Activated T-cell treated with anti-CD3 and anti-CD28 coated beads, Interleukin-2, amount 50 U/mL, for 1 hour (primary cell): ENCODE results near the gene HELZ.
"Not testable (repeated sequence)": the region's sequence is repeated elsewhere in the genome, so short reads cannot be mapped to it uniquely, and the experiment has no call there.

Experiments
- DNase-seq: peaks from one replicate; pipeline ENCODE4 v3.0.0-alpha.2; 2020

The HELZ gene

DNA sequence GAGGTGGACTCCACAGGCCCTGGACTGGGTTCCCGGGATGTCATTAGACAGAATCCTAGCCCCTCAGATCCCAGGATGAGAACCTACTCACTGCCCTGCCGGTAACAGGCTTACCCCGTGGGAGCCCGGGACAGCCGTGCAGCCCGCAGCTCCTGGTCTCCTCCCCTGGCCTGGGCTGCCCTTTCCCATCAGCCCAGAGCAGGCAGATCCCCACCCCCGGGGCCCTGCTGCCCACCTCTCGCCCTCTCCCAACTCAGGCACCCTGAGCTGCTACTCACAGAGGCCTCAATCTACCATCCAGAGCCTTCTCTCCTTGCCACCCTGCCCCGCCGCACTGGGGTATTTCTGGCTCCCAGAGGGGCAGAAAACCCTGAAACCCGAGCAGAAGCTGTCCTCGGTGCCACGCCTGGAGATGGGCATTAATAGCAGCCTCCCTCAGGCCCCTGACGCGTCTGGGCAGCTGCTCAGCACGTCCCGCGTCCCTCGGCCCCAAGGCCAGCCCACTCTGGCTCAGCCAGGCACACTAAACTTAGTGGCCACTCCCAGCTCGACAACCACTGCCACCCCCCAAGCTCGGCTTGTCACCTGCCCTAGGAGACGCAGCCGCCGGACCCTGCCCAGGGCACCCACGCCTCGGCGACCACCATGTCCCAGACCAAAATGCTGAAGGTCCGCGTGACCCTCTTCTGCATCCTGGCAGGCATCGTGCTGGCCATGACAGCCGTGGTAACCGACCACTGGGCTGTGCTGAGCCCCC, 200.8 kb downstream of the HELZ start, which contains the start of gene CACNG1:
TSS of gene CACNG1 (plus strand) at position 539 of the 757 bp plus-strand sequence. CDS start at position 646, 107 bp downstream.
- DNase-seq = no peak

DNA sequence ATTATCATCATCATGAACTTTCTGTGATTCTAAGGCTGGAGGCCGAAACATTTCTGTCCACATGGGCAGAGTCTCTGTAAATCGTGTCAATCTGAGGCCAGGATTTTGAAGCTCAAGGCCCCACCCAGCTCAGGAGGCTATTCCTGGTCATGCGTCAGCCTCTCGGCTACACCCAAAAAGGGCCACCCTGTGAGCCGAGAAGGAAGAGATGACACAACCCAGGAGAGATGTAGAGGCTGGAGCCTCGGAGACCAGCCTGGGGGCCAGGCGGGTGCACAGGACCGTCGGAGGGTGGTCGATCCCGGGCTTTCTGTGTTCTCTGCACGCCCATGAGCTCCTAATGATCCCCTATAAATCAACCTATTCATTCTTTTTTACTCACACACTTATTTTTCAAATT, 201.7 kb downstream of the HELZ start:
- no peak for DNase-seq

DNA sequence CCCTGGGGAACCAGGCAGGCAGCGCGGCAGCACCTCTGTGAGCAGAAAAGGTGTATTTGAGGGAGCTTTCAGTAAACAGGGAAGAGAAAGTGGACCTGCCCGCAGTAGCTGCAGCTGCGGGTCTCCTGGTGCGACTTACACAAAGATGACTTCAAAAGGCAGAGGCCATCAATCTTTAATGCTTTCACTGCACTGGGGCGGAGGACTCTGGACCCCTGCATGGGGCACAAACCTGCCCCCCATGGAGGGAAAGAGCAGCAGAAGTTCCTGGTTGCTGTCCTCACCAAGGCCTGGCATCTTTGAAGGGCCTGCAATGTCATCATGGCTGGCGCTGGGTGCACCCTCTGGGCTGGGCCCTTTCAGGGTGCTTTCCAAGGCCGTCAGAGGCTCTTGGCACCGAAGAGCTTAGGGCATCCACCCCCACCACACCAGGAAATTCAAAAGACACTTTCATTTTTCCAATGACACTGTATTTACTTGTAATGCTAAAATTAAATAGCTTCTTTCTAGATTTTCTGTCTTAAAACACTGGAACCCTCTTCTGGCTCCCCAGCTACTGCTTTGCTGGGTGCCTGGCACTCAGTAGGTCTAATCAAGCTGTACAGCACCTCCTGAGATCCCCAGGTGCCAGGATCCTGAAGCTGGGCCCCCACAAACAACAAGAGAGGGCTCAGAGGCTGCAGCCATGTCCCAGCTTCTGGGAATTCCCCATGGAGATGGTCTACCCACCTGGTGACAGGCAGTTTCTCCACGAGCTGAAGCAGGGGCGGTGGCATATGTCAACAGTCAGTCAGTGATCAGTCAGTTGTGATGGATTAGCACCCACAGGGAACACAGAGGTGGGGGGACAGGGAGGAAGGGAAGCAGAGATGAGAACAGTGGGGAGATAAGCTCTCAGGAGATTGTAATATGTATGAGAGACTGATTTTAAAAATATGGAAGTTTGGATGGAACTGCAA, 202.8 kb downstream of the HELZ start:
- no peak for DNase-seq

DNA sequence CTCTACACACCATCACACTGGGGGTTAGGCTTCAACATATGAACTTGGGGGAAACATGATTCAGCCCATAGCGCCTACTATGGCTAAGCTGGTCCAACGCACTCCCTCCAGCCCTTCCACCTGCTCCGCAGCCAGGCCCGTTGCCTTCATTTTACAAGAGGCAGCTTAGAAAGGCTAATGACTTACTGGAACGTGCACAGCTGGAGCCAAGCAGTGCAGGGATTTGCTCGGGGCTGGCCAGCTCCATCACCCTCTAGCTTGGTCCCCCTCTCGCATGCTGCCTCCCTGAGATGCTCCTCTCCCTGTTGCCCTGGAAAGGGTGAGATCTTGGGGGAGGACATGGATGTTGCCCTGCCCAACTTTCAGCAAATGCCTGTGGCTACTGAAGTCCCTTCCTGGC, 203.5 kb downstream of the HELZ start:
- DNase-seq = no peak

DNA sequence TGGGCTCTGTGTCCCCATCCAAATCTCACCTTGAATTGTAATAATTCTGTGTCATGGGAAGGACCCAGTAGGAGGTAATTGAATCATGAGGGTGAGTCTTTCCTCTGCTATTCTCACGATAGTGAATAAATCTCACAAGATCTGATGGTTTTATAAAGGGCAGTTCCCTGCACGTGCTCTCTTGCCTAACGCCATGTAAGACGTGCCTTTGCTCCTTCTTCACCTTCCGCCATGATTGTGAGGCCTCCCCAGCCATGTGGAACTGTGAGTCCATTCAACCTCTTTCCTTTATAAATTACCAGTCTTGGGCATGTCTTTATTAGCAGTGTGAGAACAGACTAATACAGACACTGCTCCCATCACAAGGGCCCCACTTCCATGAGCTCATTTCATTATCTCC, 203.9 kb downstream of the HELZ start:
- DNase-seq = not testable (repeated sequence)

DNA sequence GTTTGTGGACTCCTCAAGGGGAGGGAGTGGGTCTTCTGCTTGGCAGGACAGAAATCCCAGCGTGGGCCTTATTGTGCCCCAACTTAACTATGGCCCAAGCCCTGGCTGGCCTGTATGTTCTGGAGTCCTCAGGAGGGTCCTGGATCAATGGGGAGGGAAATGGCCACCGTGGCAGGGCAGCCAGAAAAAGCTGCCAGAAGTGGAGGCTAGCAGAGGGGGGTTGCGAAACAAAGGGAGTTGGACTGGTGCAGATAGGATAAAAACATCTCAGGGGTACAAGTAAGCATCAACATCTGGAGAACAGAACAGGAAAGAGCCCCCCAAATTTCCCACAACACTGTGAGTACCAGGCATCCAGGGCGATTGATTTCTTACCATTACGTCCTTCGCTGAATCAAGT, 204.3 kb downstream of the HELZ start:
- no peak for DNase-seq

DNA sequence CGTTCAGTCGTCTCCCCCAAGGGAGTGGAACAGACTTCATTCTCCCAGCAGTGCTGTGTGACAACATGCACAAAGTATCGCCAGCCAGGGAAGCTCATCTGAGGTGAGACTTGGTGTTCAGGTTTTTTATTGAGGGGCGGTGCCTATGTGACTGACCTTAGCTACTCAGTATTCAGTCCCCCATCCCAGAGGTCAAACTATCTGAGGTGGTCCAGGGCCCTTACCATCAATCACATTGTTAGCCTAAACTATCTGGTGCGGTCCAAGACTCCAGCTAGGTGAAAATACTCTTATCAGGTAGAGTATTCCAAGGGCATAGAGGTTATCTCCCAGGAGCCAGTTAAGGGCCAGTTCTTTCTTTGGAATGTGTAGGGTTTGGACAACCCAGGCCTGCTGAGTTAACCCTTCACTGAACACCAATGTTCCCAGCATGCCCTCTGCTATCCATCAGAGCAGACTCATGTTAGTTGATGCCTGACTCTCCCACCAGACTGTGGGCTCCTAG, 206.1 kb downstream of the HELZ start:
- no peak for DNase-seq

DNA sequence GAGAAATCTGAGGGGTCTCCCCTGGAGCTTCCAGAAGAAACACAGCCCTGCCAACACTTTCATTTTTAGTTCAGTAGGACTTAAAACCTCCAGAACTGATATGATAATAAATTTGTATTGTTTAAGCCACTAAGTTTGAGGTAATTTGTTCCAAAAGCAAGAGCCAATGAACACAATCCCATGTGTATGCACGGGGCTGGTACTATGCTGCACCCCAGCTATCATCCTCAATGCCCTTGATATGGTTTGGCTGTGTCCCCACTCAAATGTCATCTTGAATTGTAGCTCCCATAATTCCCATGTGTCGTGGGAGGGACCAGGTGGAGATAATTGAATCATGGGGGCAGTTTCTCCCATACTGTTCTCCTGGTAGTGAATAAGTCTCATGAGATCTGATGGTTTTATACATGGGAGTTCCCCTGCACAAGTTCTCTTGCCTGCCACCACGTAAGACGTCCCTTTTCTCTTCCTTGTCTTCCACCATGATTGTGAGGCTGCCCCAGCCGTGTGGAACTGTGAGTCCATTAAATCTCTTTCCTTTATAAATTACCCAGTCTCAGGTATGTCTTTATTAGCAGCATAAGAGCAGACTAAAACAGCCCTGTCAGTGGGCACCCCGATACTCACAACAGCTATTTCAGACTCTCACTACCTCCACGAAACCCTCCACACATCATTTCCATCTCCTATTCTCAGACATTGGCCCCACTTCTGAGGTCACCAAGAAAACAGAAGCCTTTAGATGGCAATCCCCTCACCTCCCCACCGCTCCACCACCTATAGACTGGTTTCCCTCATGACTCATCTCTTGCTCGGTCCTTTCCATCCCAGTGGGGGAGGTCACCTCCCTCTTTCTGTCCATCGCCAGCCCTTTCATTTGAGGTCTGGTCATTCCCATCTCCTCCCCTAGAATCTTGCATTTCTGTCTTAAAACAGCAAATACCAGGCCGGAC, 209.6 kb downstream of the HELZ start:
- DNase-seq = no peak

DNA sequence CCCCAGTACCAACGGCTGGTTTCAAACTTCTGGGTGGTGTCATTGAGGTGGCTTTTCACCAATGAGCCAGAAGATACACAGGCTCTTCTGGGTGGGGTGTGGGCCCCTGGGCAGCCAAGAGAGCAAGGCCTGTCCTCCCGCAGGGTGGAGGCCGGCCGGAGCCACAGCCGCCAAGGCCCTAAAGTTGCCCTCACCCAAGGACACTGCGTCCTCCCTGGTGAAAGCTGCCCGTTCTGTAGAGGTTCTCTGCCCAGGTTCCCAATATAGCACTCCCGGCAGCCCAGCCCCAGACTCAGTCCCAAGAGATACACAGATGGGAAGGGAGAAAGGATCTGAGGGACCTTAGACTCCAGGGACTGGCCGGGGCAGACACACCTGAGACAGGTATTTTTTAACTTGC, 211.4 kb downstream of the HELZ start:
- no peak for DNase-seq

DNA sequence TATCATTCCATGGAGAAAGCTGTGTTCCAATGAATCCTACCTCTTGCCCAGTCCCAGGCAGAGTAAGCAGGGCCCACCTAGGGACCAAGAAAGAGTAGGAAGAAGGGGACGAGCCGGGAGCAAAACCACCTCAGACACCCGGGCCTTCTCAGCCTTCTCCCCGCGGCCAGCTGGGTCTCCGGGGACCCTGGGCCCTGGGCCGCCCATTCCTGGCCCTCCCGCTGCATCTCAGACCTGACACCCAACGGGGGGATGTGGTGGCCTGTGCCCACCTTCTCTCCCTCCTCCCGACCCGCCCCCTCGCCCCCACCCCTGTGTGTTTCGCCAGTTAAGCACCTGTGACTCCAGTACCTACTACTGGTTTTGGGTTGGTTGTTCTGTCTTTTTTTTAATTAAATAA, 212.0 kb downstream of the HELZ start:
- no peak for DNase-seq

DNA sequence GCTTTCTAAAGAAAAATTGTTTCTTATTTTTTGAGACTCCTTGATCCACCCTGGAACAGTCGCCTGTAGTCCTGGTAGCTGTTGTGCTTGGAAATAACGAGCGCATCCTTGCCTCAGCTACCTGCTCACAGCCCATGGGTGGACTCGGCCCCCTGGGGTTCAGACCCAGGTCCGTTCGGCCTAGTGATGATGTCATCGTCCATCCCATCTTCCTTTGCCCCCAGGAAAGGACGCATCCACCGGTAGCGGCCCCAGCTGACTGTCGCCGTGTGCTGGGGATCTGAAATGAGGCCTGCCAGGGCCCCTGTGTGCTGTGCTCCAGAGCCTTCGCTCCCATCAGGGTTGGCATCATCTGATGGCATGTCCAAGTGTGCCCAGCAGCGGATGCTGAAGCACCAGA, 212.6 kb downstream of the HELZ start:
- no peak for DNase-seq

DNA sequence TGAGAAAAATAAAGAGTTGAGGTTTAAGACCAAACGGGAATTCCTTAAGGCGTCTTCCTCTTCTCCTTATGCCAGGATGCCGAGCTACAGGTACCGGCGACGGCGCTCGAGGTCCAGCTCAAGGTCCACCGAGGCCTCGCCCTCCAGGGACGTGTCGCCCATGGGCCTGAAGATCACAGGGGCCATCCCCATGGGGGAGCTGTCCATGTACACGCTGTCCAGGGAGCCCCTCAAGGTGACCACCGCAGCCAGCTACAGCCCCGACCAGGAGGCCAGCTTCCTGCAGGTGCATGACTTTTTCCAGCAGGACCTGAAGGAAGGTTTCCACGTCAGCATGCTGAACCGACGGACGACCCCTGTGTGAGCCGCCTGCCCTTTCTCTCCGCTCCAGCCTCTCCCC, 214.4 kb downstream of the HELZ start:
- no peak for DNase-seq

DNA sequence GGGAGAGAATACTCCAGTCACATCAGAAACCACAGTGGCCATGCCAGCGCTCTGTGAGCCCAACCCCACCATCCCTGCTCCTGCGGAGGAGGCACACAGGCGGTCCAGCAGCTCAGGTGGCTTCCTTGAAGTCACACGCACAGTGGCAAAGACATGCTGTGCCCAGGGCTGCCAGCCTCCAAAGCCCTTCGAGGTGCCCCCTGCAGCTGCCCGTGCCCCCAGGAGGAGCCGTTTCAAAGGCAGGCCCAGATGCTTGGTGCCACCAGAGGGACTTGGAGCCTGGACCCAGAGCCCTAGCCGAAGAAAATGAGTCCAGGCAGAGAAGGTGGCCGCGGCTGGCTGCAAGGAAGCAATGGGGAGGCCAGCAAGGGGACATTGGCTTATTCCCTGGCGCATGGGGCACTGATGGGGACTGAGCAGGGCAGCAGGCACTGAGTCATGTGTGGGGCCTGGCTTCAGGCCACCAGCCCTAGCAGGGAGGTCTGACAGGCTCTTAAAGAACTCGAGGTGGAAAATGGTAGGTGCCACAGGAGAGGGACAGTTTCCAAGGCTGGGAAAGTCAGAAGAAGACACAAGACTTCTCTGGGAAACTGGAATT, 217.9 kb downstream of the HELZ start:
- DNase-seq = no peak

DNA sequence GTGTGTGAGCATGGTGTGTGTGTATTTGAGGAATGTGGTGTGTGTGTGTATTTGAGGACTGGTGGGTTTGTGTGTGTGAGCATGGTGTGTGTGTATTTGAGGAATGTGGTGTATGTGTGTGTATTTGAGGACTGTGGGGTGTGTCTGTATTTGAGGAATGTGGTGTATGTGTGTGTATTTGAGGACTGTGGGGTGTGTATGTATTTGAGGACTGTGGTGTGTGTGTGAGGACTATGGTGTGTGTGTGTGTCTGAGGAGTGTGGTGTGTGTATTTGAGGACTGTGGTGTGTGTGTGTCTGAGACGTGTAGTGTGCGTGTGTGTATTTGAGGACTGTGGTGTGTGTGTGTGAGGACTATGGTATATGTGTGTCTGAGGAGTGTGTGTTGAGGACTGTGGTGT, 218.7 kb downstream of the HELZ start:
- DNase-seq = no peak

DNA sequence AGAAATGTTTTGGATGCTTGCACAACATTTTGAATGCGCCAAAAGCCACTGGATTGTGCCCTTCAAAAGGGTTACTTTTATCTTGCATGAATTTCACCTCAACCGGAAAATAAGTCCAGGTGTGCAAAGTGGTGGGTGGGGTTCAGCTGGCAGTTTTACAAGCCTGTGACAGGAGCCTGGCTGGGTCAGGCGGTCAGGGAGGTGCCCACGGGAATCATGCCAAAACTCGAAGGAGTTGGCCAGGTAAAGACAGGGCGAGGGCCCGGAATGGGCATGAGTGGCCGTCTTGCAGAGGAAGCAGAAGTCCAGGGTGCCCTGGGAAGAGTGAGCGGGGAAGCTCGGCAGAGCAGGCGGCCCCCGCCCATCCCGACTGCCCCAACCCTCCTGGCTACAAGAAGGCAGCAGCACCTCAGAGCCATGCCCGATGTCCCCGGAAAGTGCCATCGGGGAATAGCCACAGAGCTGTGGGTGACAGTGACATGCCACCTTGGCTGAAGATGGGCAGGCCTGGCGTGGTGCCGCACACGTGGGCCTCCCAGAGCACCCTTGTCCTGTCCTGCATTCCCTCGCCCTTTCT, 219.7 kb downstream of the HELZ start:
- DNase-seq = no peak

DNA sequence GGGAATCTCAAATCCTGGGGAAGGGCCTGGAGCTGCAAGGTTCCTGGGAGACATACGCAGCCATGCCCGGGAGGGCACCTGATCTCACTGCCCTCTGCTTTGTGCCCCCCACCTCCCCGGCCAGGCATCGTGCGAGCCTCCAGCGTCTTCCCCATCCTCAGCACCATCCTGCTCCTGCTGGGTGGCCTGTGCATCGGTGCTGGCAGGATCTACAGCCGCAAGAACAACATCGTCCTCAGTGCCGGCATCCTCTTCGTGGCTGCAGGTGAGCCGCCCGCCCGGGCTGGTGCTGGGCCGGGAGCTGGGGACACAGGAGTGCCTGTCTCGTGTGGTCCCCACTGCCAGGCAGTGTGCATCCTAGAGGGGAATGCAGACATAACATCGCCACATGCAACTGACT, 220.3 kb downstream of the HELZ start:
- DNase-seq = no peak

DNA sequence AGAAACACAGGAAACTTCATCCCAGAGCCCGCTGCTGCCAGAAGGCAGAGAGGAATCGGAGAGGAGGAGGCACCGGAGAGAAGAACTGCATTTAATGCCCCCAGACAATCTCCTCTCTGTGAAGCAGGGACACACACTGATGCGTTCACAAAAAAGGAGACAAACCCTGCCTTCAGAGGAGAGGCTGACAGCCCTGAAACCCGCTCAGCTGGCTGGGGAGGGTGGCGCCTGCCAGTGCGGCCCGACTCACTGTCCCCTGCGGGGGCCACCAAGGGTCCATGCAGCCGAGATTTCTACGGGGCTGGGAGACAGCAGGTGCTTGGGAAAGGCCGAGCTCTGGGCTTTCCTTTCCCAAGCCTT, 222.6 kb downstream of the HELZ start:
- DNase-seq = no peak

DNA sequence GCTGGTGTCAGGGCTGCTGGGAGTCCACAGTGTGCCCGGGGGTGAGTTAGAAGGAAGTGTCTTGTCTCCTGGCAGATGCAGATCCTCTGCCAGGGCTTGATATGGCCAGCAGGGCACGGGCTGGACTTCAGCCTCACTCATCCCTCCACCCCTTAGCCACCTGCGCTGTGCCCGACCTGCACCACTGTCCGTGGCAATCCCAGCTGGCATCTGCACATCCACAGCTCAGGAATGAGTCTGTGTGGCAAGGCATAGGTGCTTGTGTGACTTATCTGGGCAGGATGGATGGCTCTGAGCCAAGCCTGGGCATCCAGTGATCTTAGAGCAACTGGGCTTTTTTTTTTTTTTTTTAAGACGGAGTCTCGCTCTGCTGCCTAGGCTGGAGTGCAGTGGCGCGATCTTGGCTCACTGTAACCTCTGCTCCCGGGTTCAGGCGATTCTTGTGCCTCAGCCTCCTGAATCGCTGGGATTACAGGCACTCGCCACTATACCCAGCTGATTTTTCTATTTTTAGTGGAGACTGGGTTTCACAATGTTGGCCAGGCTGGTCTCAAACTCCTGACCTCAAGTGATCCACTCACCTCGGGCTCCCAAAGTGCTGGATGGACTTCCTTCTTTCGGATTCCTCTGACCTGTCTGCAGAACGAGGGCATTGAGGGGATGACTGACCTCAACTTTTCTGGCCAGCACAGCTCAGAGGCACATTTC, 223.1 kb downstream of the HELZ start:
- DNase-seq = no peak

DNA sequence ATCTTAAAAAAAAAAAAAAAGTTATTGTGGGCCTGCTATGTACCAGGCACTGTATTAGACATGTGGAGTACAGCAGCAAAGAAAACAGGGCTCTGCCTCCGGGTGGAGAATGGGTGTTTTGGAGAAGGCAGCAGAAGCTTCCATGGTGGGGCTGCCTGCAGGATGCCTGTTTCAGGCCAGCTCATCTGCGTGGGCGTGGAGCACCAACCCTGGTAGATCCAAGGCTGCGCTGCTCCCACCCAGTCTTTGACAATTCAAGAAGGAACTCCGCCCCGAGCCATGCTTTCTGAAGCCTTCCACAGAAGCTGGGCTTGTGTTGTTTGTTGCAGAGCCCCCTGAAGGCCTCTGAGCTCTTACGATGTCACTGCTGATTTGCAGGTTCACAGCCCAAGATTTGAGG, 223.8 kb downstream of the HELZ start:
- DNase-seq = no peak
